Activated CD4-positive, alpha-beta T cell treated with anti-CD3 and anti-CD28 coated beads, Interleukin-2, amount 50 U/mL, for 24 hours (primary cell): ENCODE data around the gene CDHR4.

Source experiments
- DNase-seq, 2 donors: peaks; one replicate each; pipeline ENCODE4 v3.0.0-alpha.2; 2020; ENCODE audit warnings: low read depth in 1 of 2, low spot score in 1 of 2

Gene CDHR4

GRCh38 chr3:49745986-49746385, 53.7 kb downstream of the CDHR4 start:
- no peak for DNase-seq
